Loucy (cell line): Measurements from ENCODE around the gene OR2J2.
"Not testable (repeated sequence)": the region's sequence is repeated elsewhere in the genome, so short reads cannot be mapped to it uniquely, and the experiment has no call there.

Experiments
- CTCF ChIP-seq: fragments of 200-600 bp; sonication (generic); conservative IDR thresholded peaks from 2 replicates; pipeline ENCODE4 v1.5.1; 2014; ENCODE audit warnings: mild to moderate bottlenecking, antibody characterized with exemption, low read length
- EZH2phosphoT487 ChIP-seq: fragments of 200-600 bp; IDR thresholded peaks from 2 replicates; pipeline ENCODE4 v1.6.1; 2018; ENCODE audit warnings: antibody characterized with exemption, mild to moderate bottlenecking, moderate library complexity, borderline replicate concordance

GRCh38 chr6:29217242-29217641 lies 46.5 kb downstream of the OR2J2 start:
- TF ChIP-seq CTCF, EZH2phosphoT487: not testable (repeated sequence)
